GM12878 (cell line): ENCODE results near the gene CCDC88A.

Source experiments
- CHD2 ChIP-seq: IDR thresholded peaks from 2 replicates; pipeline ENCODE4 v1.6.1; 2011; ENCODE audit warnings: low read depth, low read length, improper control_type of control experiment, borderline replicate concordance
- EP300 ChIP-seq, 2 experiments: fragments of 150-350 bp in 1 of 2; IDR thresholded peaks; 2 replicates each; pipeline ENCODE4 v1.6.1; 2011 to 2012; ENCODE audit warnings: low read depth in 2 of 2, low read length in 2 of 2, borderline replicate concordance in 1 of 2, improper control_type of control experiment in 1 of 2, inconsistent platforms in 1 of 2; ENCODE audit not compliant: control insufficient read depth in 1 of 2
- EZH2 ChIP-seq: IDR thresholded peaks from 2 replicates; pipeline ENCODE4 v1.6.1; 2012; ENCODE audit warnings: low read depth, mild to moderate bottlenecking, control low read depth, inconsistent platforms, low read length, borderline replicate concordance; ENCODE audit not compliant: control insufficient read depth
- KDM1A ChIP-seq: fragments of 200-600 bp; sonication (generic); IDR thresholded peaks from 2 replicates; pipeline ENCODE4 v1.6.1; 2016; ENCODE audit warnings: borderline replicate concordance
- POLR2AphosphoS5 ChIP-seq: IDR thresholded peaks from 2 replicates; pipeline ENCODE4 v1.6.1; 2011; ENCODE audit warnings: mild to moderate bottlenecking, low read length, inconsistent platforms
- SUZ12 ChIP-seq: fragments of 200-600 bp; sonication (generic); IDR thresholded peaks from one replicate; pipeline ENCODE4 v1.6.1; 2018; ENCODE audit warnings: antibody characterized with exemption, mild to moderate bottlenecking; ENCODE audit not compliant: unreplicated experiment
- TF ChIP-seq, protein P1 (sequence below): IDR thresholded peaks from 2 replicates; pipeline ENCODE4 v1.6.1; 2011; ENCODE audit warnings: low read depth, low read length, improper control_type of control experiment, borderline replicate concordance
- TF ChIP-seq, protein P2 (sequence below), 3 experiments: IDR thresholded peaks in 2 of 3; conservative IDR thresholded peaks in 1 of 3; 2 replicates each; pipeline ENCODE4 v1.5.1; 2011; ENCODE audit warnings: low read depth in 3 of 3, low read length in 3 of 3, mild to moderate bottlenecking in 3 of 3, control low read depth in 2 of 3, moderate library complexity in 2 of 3, inconsistent platforms in 1 of 3, mixed read lengths in 1 of 3; ENCODE audit not compliant: control insufficient read depth in 2 of 3, insufficient read depth in 1 of 3; ENCODE audit errors: extremely low read depth in 1 of 3
- TF ChIP-seq, protein P3 (sequence below): IDR thresholded peaks from 2 replicates; pipeline ENCODE4 v1.6.1; 2012; ENCODE audit warnings: low read depth, low read length, improper control_type of control experiment

DNA sequence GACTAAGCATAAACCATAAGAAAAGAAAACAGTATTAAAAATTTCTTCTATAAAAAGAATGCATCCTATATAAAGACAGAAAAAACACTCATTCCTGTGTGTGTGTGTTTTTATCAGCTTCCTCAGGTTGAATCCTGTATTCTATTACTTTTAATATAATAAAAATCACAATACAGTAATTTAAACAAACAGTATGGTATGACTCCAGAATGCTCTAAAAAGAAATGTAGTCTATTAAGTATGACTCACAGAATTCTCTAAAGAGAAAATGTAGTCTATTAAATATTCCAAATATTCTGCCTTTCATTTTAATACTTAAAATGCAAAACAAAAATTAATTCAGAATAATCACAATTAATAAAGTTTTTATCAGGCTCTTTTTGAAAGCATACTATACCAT, 19.8 kb downstream of the CCDC88A start:
- TF ChIP-seq EZH2, result no peak
- no peak for TF ChIP-seq CHD2
- TF ChIP-seq, protein P1, sequence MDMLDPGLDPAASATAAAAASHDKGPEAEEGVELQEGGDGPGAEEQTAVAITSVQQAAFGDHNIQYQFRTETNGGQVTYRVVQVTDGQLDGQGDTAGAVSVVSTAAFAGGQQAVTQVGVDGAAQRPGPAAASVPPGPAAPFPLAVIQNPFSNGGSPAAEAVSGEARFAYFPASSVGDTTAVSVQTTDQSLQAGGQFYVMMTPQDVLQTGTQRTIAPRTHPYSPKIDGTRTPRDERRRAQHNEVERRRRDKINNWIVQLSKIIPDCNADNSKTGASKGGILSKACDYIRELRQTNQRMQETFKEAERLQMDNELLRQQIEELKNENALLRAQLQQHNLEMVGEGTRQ, result no peak
- TF ChIP-seq, protein P2, sequence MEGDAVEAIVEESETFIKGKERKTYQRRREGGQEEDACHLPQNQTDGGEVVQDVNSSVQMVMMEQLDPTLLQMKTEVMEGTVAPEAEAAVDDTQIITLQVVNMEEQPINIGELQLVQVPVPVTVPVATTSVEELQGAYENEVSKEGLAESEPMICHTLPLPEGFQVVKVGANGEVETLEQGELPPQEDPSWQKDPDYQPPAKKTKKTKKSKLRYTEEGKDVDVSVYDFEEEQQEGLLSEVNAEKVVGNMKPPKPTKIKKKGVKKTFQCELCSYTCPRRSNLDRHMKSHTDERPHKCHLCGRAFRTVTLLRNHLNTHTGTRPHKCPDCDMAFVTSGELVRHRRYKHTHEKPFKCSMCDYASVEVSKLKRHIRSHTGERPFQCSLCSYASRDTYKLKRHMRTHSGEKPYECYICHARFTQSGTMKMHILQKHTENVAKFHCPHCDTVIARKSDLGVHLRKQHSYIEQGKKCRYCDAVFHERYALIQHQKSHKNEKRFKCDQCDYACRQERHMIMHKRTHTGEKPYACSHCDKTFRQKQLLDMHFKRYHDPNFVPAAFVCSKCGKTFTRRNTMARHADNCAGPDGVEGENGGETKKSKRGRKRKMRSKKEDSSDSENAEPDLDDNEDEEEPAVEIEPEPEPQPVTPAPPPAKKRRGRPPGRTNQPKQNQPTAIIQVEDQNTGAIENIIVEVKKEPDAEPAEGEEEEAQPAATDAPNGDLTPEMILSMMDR (IDR thresholded peaks at IDR 0.05 in 2 of 3, conservative IDR thresholded peaks at IDR 0.05 in 1 of 3; ENCODE audit: control insufficient read depth in 2 of 3, extremely low read depth in 1 of 3, insufficient read depth in 1 of 3, low read depth in 3 of 3, low read length in 3 of 3), result no peak
- no peak for TF ChIP-seq POLR2AphosphoS5
- TF ChIP-seq, protein P3, sequence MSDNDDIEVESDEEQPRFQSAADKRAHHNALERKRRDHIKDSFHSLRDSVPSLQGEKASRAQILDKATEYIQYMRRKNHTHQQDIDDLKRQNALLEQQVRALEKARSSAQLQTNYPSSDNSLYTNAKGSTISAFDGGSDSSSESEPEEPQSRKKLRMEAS, result no peak
- no peak for TF ChIP-seq KDM1A
- TF ChIP-seq EP300 (IDR thresholded peaks at IDR 0.05; ENCODE audit: borderline replicate concordance in 1 of 2, control insufficient read depth in 1 of 2, low read depth in 2 of 2, low read length in 2 of 2), result no peak
- no peak for TF ChIP-seq SUZ12
